ENCODE measurements around the gene PPM1G.

DNA sequence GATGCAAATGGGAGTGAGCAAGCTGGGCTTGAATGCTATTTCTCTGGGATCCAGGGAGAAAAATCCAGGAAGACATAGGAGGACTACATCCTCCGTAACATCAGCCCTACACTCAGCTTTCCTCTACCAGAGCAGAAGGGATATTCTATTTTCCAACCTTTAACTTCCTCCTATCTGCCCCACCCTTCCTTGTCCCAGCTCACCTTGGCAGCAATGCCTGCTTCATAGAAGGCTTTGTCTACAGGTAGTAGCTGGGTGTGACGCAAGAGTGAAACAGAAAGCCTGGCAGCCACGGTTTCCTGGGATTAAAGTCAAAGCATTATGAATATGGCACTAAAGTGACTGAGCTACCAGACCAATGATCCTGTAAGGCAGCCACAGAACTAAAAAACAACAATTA lies 36.7 kb upstream of the PPM1G start:
- TF ChIP-seq POLR2A (IDR thresholded peaks at IDR 0.05; ENCODE audit: borderline replicate concordance, extremely low read depth, insufficient read depth, insufficient read length) = no peak
- TF ChIP-seq CTCF (IDR thresholded peaks at IDR 0.05 in 2 of 3, conservative IDR thresholded peaks at IDR 0.05 in 1 of 3; ENCODE audit: borderline replicate concordance in 1 of 3, insufficient read depth in 1 of 3, low read depth in 2 of 3, low read length in 2 of 3) = no peak
- no peak for TF ChIP-seq JUND (IDR thresholded peaks at IDR 0.05)
- no peak for TF ChIP-seq TCF7L2 (IDR thresholded peaks at IDR 0.05; ENCODE audit: borderline replicate concordance, extremely low read depth, insufficient read depth, insufficient read length)
- TF ChIP-seq EZH2 (IDR thresholded peaks at IDR 0.05) = no peak
- TF ChIP-seq, protein P1, sequence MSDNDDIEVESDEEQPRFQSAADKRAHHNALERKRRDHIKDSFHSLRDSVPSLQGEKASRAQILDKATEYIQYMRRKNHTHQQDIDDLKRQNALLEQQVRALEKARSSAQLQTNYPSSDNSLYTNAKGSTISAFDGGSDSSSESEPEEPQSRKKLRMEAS (IDR thresholded peaks at IDR 0.05) = no peak
- 0 out of 2 replicates have a peak, but pooled peaks have one; percentile 17 for TF ChIP-seq SP1 (IDR thresholded peaks at IDR 0.05; ENCODE audit: low read depth)
- no peak for TF ChIP-seq SIN3A (IDR thresholded peaks at IDR 0.05; ENCODE audit: low read depth)
- TF ChIP-seq ZNF274 (IDR thresholded peaks at IDR 0.05; ENCODE audit: low read depth, low read length) = no peak
- TF ChIP-seq REST (IDR thresholded peaks at IDR 0.05; ENCODE audit: low read depth) = no peak

Data from HCT116 (cell line).